H4 (cell line): ENCODE results near the gene DGKA. TPM values are rescaled to one million over a fixed set of nuclear protein-coding genes. Genes with fewer than 3 reads are reported as not detected.
"Not testable (repeated sequence)": the region's sequence is repeated elsewhere in the genome, so short reads cannot be mapped to it uniquely, and the experiment has no call there.

Experiments used
- DNase-seq: peaks from one replicate; pipeline ENCODE4 v3.0.0-alpha.2; 2015; ENCODE audit warnings: low spot score
- total RNA-seq: library from RNA; depleted of rRNA; stranded (reverse); fragments of >200 nt; shearing (Covaris generic); gene quantifications from 2 replicates; pipeline ENCODE4 v1.2.3, GENCODE V29; 2014

Gene DGKA
- total RNA-seq, 1 experiment from 2014 or later: 11.1 TPM

GRCh38 chr12:55966408-55967281, 35.7 kb downstream of the DGKA start, which contains the start of gene CDK2:
CDK2 (plus strand) TSS chr12:55966830; CDS start chr12:55967009, 179 bp downstream.
- peak; percentile 66 for DNase-seq

GRCh38 chr12:55969356-55969755, 38.4 kb downstream of the DGKA start:
- no peak for DNase-seq

GRCh38 chr12:55970775-55971174, 39.8 kb downstream of the DGKA start:
- no peak for DNase-seq

- DNase-seq: no peak
Observed at GRCh38 chr12:55972042-55972441, 41.1 kb downstream of the DGKA start.

GRCh38 chr12:55972456-55972855, 41.5 kb downstream of the DGKA start:
- no peak for DNase-seq

GRCh38 chr12:55972911-55973598, 42.1 kb downstream of the DGKA start:
- no peak for DNase-seq

- peak; percentile 100 for DNase-seq
Observed at GRCh38 chr12:55973599-55974307, 42.8 kb downstream of the DGKA start, which contains the start of gene RAB5B. RAB5B (plus strand) TSS chr12:55974078; CDS start chr12:55986961, 12,883 bp downstream.

GRCh38 chr12:55974308-55974730, 43.4 kb downstream of the DGKA start:
- DNase-seq: no peak

GRCh38 chr12:55978393-55978792, 47.4 kb downstream of the DGKA start:
- no peak for DNase-seq

GRCh38 chr12:55979069-55979468, 48.1 kb downstream of the DGKA start:
- DNase-seq: no peak

- DNase-seq: not testable (repeated sequence)
Observed at GRCh38 chr12:55981882-55982281, 50.9 kb downstream of the DGKA start.

- DNase-seq: no peak
Observed at GRCh38 chr12:55982319-55982936, 51.5 kb downstream of the DGKA start.

GRCh38 chr12:55983232-55983842, 52.4 kb downstream of the DGKA start:
- no peak for DNase-seq

GRCh38 chr12:55984861-55985260, 53.9 kb downstream of the DGKA start:
- no peak for DNase-seq

GRCh38 chr12:55985341-55985740, 54.4 kb downstream of the DGKA start:
- no peak for DNase-seq

- DNase-seq: not testable (repeated sequence)
Observed at GRCh38 chr12:55985976-55986375, 55.0 kb downstream of the DGKA start.

GRCh38 chr12:55991110-55991509, 60.1 kb downstream of the DGKA start:
- DNase-seq: no peak

GRCh38 chr12:55993230-55993853, 62.4 kb downstream of the DGKA start:
- DNase-seq: no peak

- DNase-seq: no peak
Observed at GRCh38 chr12:55995366-55995765, 64.4 kb downstream of the DGKA start.

- peak; percentile 38 for DNase-seq
Observed at GRCh38 chr12:55996201-55996714, 65.3 kb downstream of the DGKA start.
